ENCODE data around the gene CCDC126.

- peak in 1 of 2 donors; percentile 34 for TF ChIP-seq POLR2A (IDR thresholded peaks at IDR 0.05)
- TF ChIP-seq CTCF (IDR thresholded peaks at IDR 0.05): peak; percentile 49 to 90 (median 74)
Measured at GRCh38 chr7:23679898-23680413, 82.8 kb downstream of the CCDC126 start, which contains the start of gene FAM221A.
